H9 (cell line): Measurements from ENCODE around the gene ANKZF1. TPM values are rescaled to one million over a fixed set of nuclear protein-coding genes. Genes with fewer than 3 reads are reported as not detected.
A peak's percentile ranks its signal among the peaks of the same experiment; 100 is the strongest.

Experiments
- DNase-seq: peaks from one replicate; pipeline ENCODE4 v3.0.0-alpha.2; 2017
- H2AFZ ChIP-seq: one replicate; pipeline ENCODE4 v1.6.1; 2013; ENCODE audit warnings: mild to moderate bottlenecking, low read length, control low read depth, moderate library complexity
- H2AK5ac ChIP-seq: 2 replicates; pipeline ENCODE4 v1.6.1; 2013; ENCODE audit warnings: low read length, control low read depth, mixed read lengths; ENCODE audit not compliant: insufficient read length
- H2BK120ac ChIP-seq: one replicate; pipeline ENCODE4 v1.6.1; 2013; ENCODE audit warnings: low read depth, mild to moderate bottlenecking, low read length, control low read depth, inconsistent platforms; ENCODE audit not compliant: poor library complexity, severe bottlenecking
- H2BK12ac ChIP-seq: 2 replicates; pipeline ENCODE4 v1.6.1; 2013; ENCODE audit warnings: low read length, control low read depth, mixed read lengths, low read depth; ENCODE audit not compliant: insufficient read length
- H2BK15ac ChIP-seq: 2 replicates; pipeline ENCODE4 v1.6.1; 2013; ENCODE audit warnings: low read depth, low read length, control low read depth
- H2BK20ac ChIP-seq: one replicate; pipeline ENCODE4 v1.6.1; 2013; ENCODE audit warnings: low read depth, mild to moderate bottlenecking, low read length, control low read depth, inconsistent platforms; ENCODE audit not compliant: poor library complexity, severe bottlenecking
- H2BK5ac ChIP-seq: 2 replicates; pipeline ENCODE4 v1.6.1; 2013; ENCODE audit warnings: low read length, control low read depth, mixed read lengths; ENCODE audit not compliant: insufficient read length
- H3K14ac ChIP-seq: 2 replicates; pipeline ENCODE4 v1.6.1; 2013; ENCODE audit warnings: low read length, control low read depth; ENCODE audit not compliant: insufficient read depth
- H3K18ac ChIP-seq: 2 replicates; pipeline ENCODE4 v1.6.1; 2013; ENCODE audit warnings: low read depth, mild to moderate bottlenecking, mixed read lengths, low read length, control low read depth; ENCODE audit not compliant: insufficient read length
- H3K23ac ChIP-seq: 2 replicates; pipeline ENCODE4 v1.6.1; 2013; ENCODE audit warnings: low read length, control low read depth, mixed read lengths, low read depth; ENCODE audit not compliant: insufficient read length
- H3K23me2 ChIP-seq: 2 replicates; pipeline ENCODE4 v1.6.1; 2013; ENCODE audit warnings: low read depth, mild to moderate bottlenecking, mixed read lengths, low read length, control low read depth; ENCODE audit not compliant: insufficient read length, poor library complexity, severe bottlenecking
- H3K27ac ChIP-seq: 2 replicates; pipeline ENCODE4 v1.5.1; 2013; ENCODE audit warnings: low read length, control low read depth, mixed read lengths, low read depth; ENCODE audit not compliant: insufficient read length
- H3K27me3 ChIP-seq: 2 replicates; pipeline ENCODE4 v1.6.1; 2013; ENCODE audit warnings: low read length, control low read depth, inconsistent platforms; ENCODE audit not compliant: insufficient read depth
- H3K4ac ChIP-seq: 2 replicates; pipeline ENCODE4 v1.6.1; 2013; ENCODE audit warnings: low read depth, mild to moderate bottlenecking, control low read depth, inconsistent platforms, low read length, moderate library complexity
- H3K4me1 ChIP-seq: 2 replicates; pipeline ENCODE4 v1.6.1; 2013; ENCODE audit warnings: low read length, control low read depth, inconsistent platforms; ENCODE audit not compliant: insufficient read depth
- H3K4me2 ChIP-seq: 2 replicates; pipeline ENCODE4 v1.6.1; 2013; ENCODE audit warnings: low read length, control low read depth, mixed read lengths; ENCODE audit not compliant: insufficient read length, insufficient read depth
- H3K56ac ChIP-seq: 2 replicates; pipeline ENCODE4 v1.6.1; 2013; ENCODE audit warnings: low read depth, mild to moderate bottlenecking, mixed read lengths, low read length, control low read depth; ENCODE audit not compliant: insufficient read length
- H3K79me1 ChIP-seq: 2 replicates; pipeline ENCODE4 v1.6.1; 2013; ENCODE audit warnings: low read depth, mild to moderate bottlenecking, moderate library complexity, low read length, control low read depth, inconsistent platforms; ENCODE audit not compliant: insufficient read depth, poor library complexity, severe bottlenecking
- H3K79me2 ChIP-seq: 2 replicates; pipeline ENCODE4 v1.6.1; 2013; ENCODE audit warnings: low read length, control low read depth, inconsistent platforms; ENCODE audit not compliant: insufficient read depth
- H3K9ac ChIP-seq: 2 replicates; pipeline ENCODE4 v1.6.1; 2013; ENCODE audit warnings: low read length, control low read depth, mixed read lengths; ENCODE audit not compliant: insufficient read length; ENCODE audit errors: extremely low read depth
- H3K9me3 ChIP-seq: one replicate; pipeline ENCODE4 v1.6.1; 2013; ENCODE audit warnings: low read depth, low read length, inconsistent platforms; ENCODE audit not compliant: control insufficient read depth
- H3T11ph ChIP-seq: one replicate; pipeline ENCODE4 v1.6.1; 2013; ENCODE audit warnings: mild to moderate bottlenecking, low read length, control low read depth, inconsistent platforms
- H4K20me1 ChIP-seq: one replicate; pipeline ENCODE4 v1.6.1; 2013; ENCODE audit not compliant: control insufficient read depth, insufficient read length, insufficient read depth
- H4K5ac ChIP-seq: 2 replicates; pipeline ENCODE4 v1.6.1; 2013; ENCODE audit warnings: low read depth, mild to moderate bottlenecking, mixed read lengths, low read length, control low read depth; ENCODE audit not compliant: insufficient read length
- H4K8ac ChIP-seq: replicated peaks from 2 replicates; pipeline ENCODE4 v1.6.1; 2013; ENCODE audit warnings: low read length, control low read depth, mixed read lengths, low read depth; ENCODE audit not compliant: insufficient read length
- H4K91ac ChIP-seq: 2 replicates; pipeline ENCODE4 v1.6.1; 2013; ENCODE audit warnings: low read depth, mild to moderate bottlenecking, moderate library complexity, mixed read lengths, low read length, control low read depth; ENCODE audit not compliant: insufficient read length
- H3K27ac Mint-ChIP-seq, 3 experiments: 2 replicates in 2 of 3; 3 replicates in 1 of 3; pipeline ENCODE4 v1.8.0; 2020 to 2021; ENCODE audit warnings: mixed read lengths in 3 of 3, mild to moderate bottlenecking in 1 of 3, moderate library complexity in 1 of 3
- H3K27me3 Mint-ChIP-seq: 2 replicates; pipeline ENCODE4 v1.8.0; 2021; ENCODE audit warnings: low read depth, mild to moderate bottlenecking, moderate library complexity, mixed read lengths
- H3K36me3 Mint-ChIP-seq, 3 experiments: 2 replicates in 2 of 3; 3 replicates in 1 of 3; pipeline ENCODE4 v1.8.0; 2020 to 2021; ENCODE audit warnings: low read depth in 3 of 3, mixed read lengths in 3 of 3; ENCODE audit not compliant: insufficient read depth in 1 of 3
- H3K4me1 Mint-ChIP-seq, 2 experiments: 2 replicates each; pipeline ENCODE4 v1.8.0; 2020; ENCODE audit warnings: mixed read lengths in 2 of 2
- H3K4me3 Mint-ChIP-seq, 2 experiments: 2 replicates in 1 of 2; 3 replicates in 1 of 2; pipeline ENCODE4 v1.8.0; 2020 to 2021; ENCODE audit warnings: mild to moderate bottlenecking in 2 of 2, mixed read lengths in 2 of 2, moderate library complexity in 1 of 2
- H3K9me3 Mint-ChIP-seq, 2 experiments: 2 replicates in 1 of 2; 3 replicates in 1 of 2; pipeline ENCODE4 v1.8.0; 2020; ENCODE audit warnings: mild to moderate bottlenecking in 2 of 2, mixed read lengths in 2 of 2, moderate library complexity in 1 of 2
- WGBS: extraction: QIAGEN DNeasy Blood & Tissue Kit; methylation state at CpG from one replicate; pipeline ENCODE4 v1.1.7; 2013; ENCODE audit warnings: missing lambda C conversion rate, low lambda C conversion rate, mixed read lengths; ENCODE audit not compliant: insufficient read length; ENCODE audit errors: extremely low coverage; 5-methylcytosine and 5-hydroxymethylcytosine counted together
- total RNA-seq: library from RNA; stranded (reverse); gene quantifications from 2 replicates; pipeline ENCODE4 v1.2.1, GENCODE V29; 2021
- TF ChIP-seq, protein P1 (sequence below): fragments of 200-600 bp; sonication (generic); conservative IDR thresholded peaks from 3 replicates; pipeline ENCODE4 v1.8.0; 2021; ENCODE audit warnings: antibody characterized with exemption, mild to moderate bottlenecking

Gene ANKZF1
- total RNA-seq, 1 experiment from 2014 or later, result 55.4 TPM

DNA sequence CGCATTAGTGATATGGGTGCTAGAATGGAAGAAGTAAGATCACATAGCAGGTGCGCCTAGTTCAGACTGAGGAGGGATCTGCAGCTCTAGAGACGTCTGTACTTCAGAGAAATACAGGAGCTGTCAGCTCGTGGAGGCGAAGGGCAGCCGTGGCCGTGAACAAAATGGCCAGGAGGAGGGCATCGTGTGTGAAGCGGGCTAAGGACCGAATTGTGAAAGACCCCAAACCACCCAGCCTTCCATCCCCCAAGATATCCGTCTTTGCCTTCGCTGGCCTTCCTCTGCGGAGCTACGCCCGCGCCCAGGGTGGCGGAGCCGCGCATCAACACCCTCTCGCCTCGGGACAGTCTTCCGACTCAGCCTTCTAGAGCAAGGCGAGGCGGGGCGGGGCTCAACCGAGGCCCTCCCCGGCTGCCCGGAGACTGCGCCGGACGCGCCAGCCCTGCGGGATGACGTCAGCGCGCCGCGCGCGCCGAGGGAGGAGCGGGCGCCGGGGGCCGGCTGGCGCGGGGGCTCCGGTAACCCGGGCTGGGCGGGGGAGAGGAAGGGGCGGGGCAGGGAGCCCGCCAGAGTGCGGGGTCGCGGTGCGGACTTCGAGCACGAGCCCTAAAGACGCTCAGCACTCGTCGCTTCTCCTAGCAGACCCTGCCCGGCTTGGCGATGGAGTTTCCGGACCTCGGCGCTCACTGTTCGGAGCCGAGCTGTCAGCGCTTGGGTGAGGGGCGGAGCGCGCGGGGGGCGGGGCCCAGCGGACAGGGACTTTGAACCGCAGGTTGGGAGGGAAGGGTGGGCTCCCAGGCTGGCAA lies 23.1 kb upstream of the ANKZF1 start, which contains the start of gene ZFAND2B:
Gene ZFAND2B (plus strand): TSS at position 455 of the 806 bp plus-strand sequence. CDS start 206 bp downstream, at position 661.
- Histone ChIP-seq H3K56ac (no peak within 1 kb of the TSS), H3K23me2 (peaks cover 4% of the 10 kb centered on the region), H2BK20ac (no peak within 1 kb of the TSS), H3K27ac (no peak within 1 kb of the TSS), H3K18ac (no peak within 1 kb of the TSS), H4K5ac (no peak within 1 kb of the TSS), H3K79me2 (no peaks in the 10 kb centered on the region), H3K4ac (no peak within 1 kb of the TSS), H2BK12ac (no peak within 1 kb of the TSS), H3K9ac (peak within 1 kb of the TSS; percentile 26), H3K4me2 (peak within 1 kb of the TSS; percentile 87), H3K23ac (no peak within 1 kb of the TSS), H3T11ph (no peak within 1 kb of the TSS), H3K4me1 (no peaks in the 10 kb centered on the region), H3K9me3 (no peaks in the 10 kb centered on the region), H4K8ac (no peak within 1 kb of the TSS), H2BK5ac (no peak within 1 kb of the TSS), H2BK120ac (no peak within 1 kb of the TSS), H2AFZ (no peak within 1 kb of the TSS), H2BK15ac (no peak within 1 kb of the TSS), H2AK5ac (no peak within 1 kb of the TSS), H3K79me1 (no peaks in the 10 kb centered on the region), H4K20me1 (no peaks in the 10 kb centered on the region), H3K27me3 (no peaks in the 10 kb centered on the region), H4K91ac (no peak within 1 kb of the TSS), H3K14ac (no peak within 1 kb of the TSS)
- Mint-ChIP-seq H3K36me3 (peaks cover 4 to 40% (median 32%) of the 10 kb centered on the region in 3 experiments; a peak in 6 of 7 replicates), H3K4me1 (peaks cover 8 to 13% of the 10 kb centered on the region in 2 experiments), H3K27me3 (peaks cover 10% of the 10 kb centered on the region), H3K9me3 (peaks cover 3% of the 10 kb centered on the region in 2 experiments; a peak in 3 of 5 replicates), H3K4me3 (peak within 1 kb of the TSS; percentile 83 to 88), H3K27ac (peak within 1 kb of the TSS in 2 of 3 experiments; percentile 90 to 96; a peak in 4 of 7 replicates)
- TF ChIP-seq, protein P1, sequence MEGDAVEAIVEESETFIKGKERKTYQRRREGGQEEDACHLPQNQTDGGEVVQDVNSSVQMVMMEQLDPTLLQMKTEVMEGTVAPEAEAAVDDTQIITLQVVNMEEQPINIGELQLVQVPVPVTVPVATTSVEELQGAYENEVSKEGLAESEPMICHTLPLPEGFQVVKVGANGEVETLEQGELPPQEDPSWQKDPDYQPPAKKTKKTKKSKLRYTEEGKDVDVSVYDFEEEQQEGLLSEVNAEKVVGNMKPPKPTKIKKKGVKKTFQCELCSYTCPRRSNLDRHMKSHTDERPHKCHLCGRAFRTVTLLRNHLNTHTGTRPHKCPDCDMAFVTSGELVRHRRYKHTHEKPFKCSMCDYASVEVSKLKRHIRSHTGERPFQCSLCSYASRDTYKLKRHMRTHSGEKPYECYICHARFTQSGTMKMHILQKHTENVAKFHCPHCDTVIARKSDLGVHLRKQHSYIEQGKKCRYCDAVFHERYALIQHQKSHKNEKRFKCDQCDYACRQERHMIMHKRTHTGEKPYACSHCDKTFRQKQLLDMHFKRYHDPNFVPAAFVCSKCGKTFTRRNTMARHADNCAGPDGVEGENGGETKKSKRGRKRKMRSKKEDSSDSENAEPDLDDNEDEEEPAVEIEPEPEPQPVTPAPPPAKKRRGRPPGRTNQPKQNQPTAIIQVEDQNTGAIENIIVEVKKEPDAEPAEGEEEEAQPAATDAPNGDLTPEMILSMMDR, result no peak; the same call in 2 of the 3 replicates
- no CpG with 5 or more reads among the region's 76 CpGs for WGBS
- DNase-seq, result peak; percentile 95
